MM.1S (cell line): ENCODE measurements around the gene LEAP2.

Source experiments
- DNase-seq: peaks from one replicate; pipeline ENCODE4 v3.0.0-alpha.2; 2015
- H2AFZ ChIP-seq: fragments of 300-600 bp; sonication (generic); 2 replicates; pipeline ENCODE4 v1.6.0; 2016; ENCODE audit warnings: antibody characterized with exemption, low read length
- H3F3A ChIP-seq: fragments of 300-600 bp; sonication (generic); 2 replicates; pipeline ENCODE4 v1.6.1; 2016; ENCODE audit warnings: mild to moderate bottlenecking, antibody characterized with exemption, low read length, moderate library complexity, mixed read lengths; ENCODE audit not compliant: insufficient read depth
- H3K27ac ChIP-seq: fragments of 300-600 bp; sonication (generic); 2 replicates; pipeline ENCODE4 v1.5.1; 2016; ENCODE audit warnings: mild to moderate bottlenecking, low read length
- H3K27me3 ChIP-seq: fragments of 300-600 bp; sonication (generic); replicated peaks from 2 replicates; pipeline ENCODE4 v1.6.0; 2016; ENCODE audit warnings: low read length; ENCODE audit not compliant: insufficient read depth
- H3K36me3 ChIP-seq: fragments of 300-600 bp; sonication (generic); replicated peaks from 2 replicates; pipeline ENCODE4 v1.6.1; 2016; ENCODE audit warnings: mild to moderate bottlenecking, low read length, mixed read lengths; ENCODE audit not compliant: insufficient read depth
- H3K4me1 ChIP-seq: fragments of 300-600 bp; sonication (generic); 2 replicates; pipeline ENCODE4 v1.6.1; 2016; ENCODE audit warnings: low read length, mixed read lengths
- H3K4me2 ChIP-seq: fragments of 300-600 bp; sonication (generic); 2 replicates; pipeline ENCODE4 v1.6.0; 2016; ENCODE audit warnings: low read depth, low read length
- H3K4me3 ChIP-seq: fragments of 300-600 bp; sonication (generic); 2 replicates; pipeline ENCODE4 v1.5.1; 2016; ENCODE audit warnings: low read length, mixed read lengths
- H3K79me2 ChIP-seq: fragments of 300-600 bp; sonication (generic); 2 replicates; pipeline ENCODE4 v1.6.1; 2016; ENCODE audit warnings: mixed run types, low read length, mixed read lengths
- H3K9ac ChIP-seq: fragments of 300-600 bp; sonication (generic); 2 replicates; pipeline ENCODE4 v1.6.1; 2016; ENCODE audit warnings: low read length, mixed read lengths
- H3K9me2 ChIP-seq: fragments of 300-600 bp; sonication (generic); replicated peaks from 2 replicates; pipeline ENCODE4 v1.6.1; 2016; ENCODE audit warnings: mild to moderate bottlenecking, low read length, mixed read lengths; ENCODE audit not compliant: insufficient read depth
- H3K9me3 ChIP-seq: fragments of 300-600 bp; sonication (generic); replicated peaks from 2 replicates; pipeline ENCODE4 v1.6.1; 2016; ENCODE audit warnings: mild to moderate bottlenecking, low read length, mixed read lengths; ENCODE audit not compliant: insufficient read depth
- H4K20me1 ChIP-seq: fragments of 300-600 bp; sonication (generic); 2 replicates; pipeline ENCODE4 v1.6.1; 2016; ENCODE audit warnings: mild to moderate bottlenecking, low read length, moderate library complexity, mixed read lengths; ENCODE audit not compliant: insufficient read depth
- EZH2 ChIP-seq: fragments of 300-600 bp; sonication (generic); optimal IDR thresholded peaks from 2 replicates; pipeline ENCODE3; 2017; ENCODE audit warnings: low read depth, mild to moderate bottlenecking, antibody characterized with exemption, low read length, mixed read lengths
- EZH2phosphoT487 ChIP-seq: fragments of 300-600 bp; sonication (generic); IDR thresholded peaks from 2 replicates; pipeline ENCODE4 v1.6.1; 2018; ENCODE audit warnings: antibody characterized with exemption, low read length
- TF ChIP-seq, protein P1 (sequence below): fragments of 300-600 bp; sonication (generic); IDR thresholded peaks from 2 replicates; pipeline ENCODE4 v1.5.1; 2016; ENCODE audit warnings: antibody characterized with exemption, low read length, mixed read lengths

LEAP2 gene

DNA sequence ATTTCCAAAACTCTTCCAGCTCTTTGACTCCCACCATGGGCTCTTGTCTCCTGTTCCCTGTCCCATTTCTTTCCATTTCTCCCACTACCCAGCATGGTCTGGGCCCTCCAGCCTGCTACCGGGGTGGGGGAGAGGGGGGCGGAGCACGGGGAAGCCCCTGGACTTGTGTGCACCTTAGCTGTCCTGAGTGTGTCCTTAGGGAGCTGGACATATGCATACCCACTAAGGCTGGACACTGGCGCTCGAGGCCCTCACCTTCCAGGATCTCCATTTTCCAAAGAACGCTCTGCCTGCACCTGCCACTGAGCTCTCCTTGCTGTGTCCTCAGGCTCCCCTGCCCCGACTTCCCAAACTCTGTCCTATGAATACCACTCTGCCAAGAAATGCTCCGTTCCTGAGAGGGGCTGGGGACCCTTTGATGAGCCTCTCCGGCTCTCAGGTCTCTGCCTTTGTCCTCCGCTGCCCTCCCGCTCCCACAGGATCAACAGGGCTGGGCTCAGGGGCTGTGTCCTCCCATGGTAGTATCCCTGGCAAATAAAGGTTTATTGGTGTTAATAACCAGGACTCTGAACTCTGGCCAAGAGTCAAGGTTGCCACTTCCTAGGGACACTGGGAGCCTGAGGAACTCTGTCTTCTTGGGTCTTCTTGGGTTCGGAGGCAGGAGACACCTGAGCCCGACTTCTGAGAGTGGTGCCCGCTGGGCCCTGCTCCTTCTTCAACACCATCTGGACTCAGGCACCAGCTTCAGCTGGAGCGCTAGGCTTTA, 42.2 kb upstream of the LEAP2 start:
- H4K20me1 ChIP-seq = no peaks in the 10 kb centered on the region
- peaks cover 5% of the 10 kb centered on the region for H3K79me2 ChIP-seq
- H3K27me3 ChIP-seq = no peaks in the 10 kb centered on the region
- peak overlapping the region; percentile 85 for H3K9ac ChIP-seq
- H3K9me3 ChIP-seq = no peaks in the 10 kb centered on the region
- H3K9me2 ChIP-seq = no peaks in the 10 kb centered on the region
- no peak for TF ChIP-seq EZH2
- peak overlapping the region; percentile 90 for H3K4me2 ChIP-seq
- no peaks in the 10 kb centered on the region for H3K36me3 ChIP-seq
- no peak overlapping the region; the same call in 1 of the 2 replicates for H3K27ac ChIP-seq
- no peaks in the 10 kb centered on the region for H3K4me1 ChIP-seq
- peak overlapping the region; percentile 82 for H3K4me3 ChIP-seq
- DNase-seq = no peak
- peak overlapping the region; percentile 90 for H2AFZ ChIP-seq
- H3F3A ChIP-seq = no peaks in the 10 kb centered on the region

DNA sequence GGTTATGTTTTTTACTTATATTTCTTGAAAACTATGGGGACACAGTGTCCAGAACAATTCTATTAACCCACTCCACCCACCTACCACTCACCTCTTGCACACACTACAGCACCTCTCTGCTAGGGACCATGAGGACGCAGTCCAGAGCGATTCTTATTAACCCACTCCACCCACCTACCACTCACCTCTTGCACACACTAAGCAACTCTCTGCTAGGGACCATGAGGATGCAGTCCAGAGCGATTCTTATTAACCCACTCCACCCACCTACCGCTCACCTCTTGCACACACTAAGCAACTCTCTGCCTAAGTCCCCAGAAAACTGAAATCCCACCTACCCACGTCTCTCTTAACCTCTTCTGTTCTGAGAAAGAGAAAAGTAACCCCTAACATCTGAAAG, 40.9 kb upstream of the LEAP2 start:
- no peaks in the 10 kb centered on the region for H3F3A ChIP-seq
- H3K27me3 ChIP-seq = no peaks in the 10 kb centered on the region
- no peak for DNase-seq
- no peaks in the 10 kb centered on the region for H3K9me3 ChIP-seq
- H3K9me2 ChIP-seq = no peaks in the 10 kb centered on the region
- no peaks in the 10 kb centered on the region for H3K4me1 ChIP-seq
- TF ChIP-seq EZH2phosphoT487 (no peak), EZH2 (no peak)
- TF ChIP-seq, protein P1, sequence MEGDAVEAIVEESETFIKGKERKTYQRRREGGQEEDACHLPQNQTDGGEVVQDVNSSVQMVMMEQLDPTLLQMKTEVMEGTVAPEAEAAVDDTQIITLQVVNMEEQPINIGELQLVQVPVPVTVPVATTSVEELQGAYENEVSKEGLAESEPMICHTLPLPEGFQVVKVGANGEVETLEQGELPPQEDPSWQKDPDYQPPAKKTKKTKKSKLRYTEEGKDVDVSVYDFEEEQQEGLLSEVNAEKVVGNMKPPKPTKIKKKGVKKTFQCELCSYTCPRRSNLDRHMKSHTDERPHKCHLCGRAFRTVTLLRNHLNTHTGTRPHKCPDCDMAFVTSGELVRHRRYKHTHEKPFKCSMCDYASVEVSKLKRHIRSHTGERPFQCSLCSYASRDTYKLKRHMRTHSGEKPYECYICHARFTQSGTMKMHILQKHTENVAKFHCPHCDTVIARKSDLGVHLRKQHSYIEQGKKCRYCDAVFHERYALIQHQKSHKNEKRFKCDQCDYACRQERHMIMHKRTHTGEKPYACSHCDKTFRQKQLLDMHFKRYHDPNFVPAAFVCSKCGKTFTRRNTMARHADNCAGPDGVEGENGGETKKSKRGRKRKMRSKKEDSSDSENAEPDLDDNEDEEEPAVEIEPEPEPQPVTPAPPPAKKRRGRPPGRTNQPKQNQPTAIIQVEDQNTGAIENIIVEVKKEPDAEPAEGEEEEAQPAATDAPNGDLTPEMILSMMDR = no peak
- H2AFZ ChIP-seq = no peak overlapping the region
- H3K4me3 ChIP-seq = no peak overlapping the region
- peaks cover 5% of the 10 kb centered on the region for H3K79me2 ChIP-seq
- H4K20me1 ChIP-seq = no peaks in the 10 kb centered on the region
- no peaks in the 10 kb centered on the region for H3K36me3 ChIP-seq
- H3K9ac ChIP-seq = no peak overlapping the region
- no peak overlapping the region for H3K4me2 ChIP-seq
- H3K27ac ChIP-seq = no peak overlapping the region

DNA sequence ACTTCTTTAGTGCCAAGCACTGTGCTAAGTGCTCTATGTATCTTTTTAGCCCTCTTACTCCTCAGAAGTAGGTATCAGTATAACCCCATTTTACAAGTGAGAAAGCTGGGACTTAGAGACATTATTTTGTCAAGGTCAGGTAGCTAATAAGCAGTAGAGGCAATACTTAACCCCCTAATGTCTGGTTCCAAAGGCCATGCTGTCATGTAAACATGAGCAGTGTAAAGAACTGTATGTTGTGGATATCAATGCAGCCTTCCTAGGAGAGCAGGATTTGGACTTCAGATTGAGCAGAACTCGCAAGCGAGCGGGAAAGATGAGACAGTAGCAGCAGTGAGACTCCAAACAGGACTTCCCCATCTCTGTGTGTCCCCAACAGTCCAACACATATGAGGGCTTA, 39.4 kb upstream of the LEAP2 start:
- Histone ChIP-seq H3F3A (no peaks in the 10 kb centered on the region), H3K4me3 (no peak overlapping the region), H3K9me2 (no peaks in the 10 kb centered on the region), H3K27me3 (no peaks in the 10 kb centered on the region), H4K20me1 (no peaks in the 10 kb centered on the region), H3K9me3 (no peaks in the 10 kb centered on the region), H3K4me2 (no peak overlapping the region), H3K36me3 (no peaks in the 10 kb centered on the region), H3K27ac (no peak overlapping the region), H3K9ac (no peak overlapping the region), H2AFZ (no peak overlapping the region), H3K79me2 (peaks cover 5% of the 10 kb centered on the region), H3K4me1 (no peaks in the 10 kb centered on the region)
- TF ChIP-seq EZH2 = no peak
- TF ChIP-seq, protein P1 = no peak
- no peak for TF ChIP-seq EZH2phosphoT487
- DNase-seq = no peak

DNA sequence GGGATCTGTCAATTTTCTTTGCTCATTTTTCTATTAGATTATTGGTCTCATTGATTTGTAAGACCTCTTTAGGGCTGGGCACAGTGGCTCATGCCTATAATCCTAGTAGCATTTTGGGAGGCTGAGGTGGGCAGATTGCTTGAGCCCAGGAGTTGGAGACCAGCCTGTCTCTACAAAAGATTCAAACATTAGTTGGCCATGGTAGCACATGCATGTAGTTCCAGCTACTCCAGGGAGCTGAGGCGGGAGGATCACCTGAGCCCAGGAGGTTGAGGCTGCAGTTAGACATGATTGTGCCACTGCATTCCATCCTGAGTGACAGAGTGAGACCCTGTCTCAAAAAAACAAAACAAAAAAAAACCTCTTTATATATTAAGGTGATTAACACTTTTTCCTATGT, 36.6 kb upstream of the LEAP2 start:
- Histone ChIP-seq H3K4me3 (no peak overlapping the region), H3K4me1 (no peaks in the 10 kb centered on the region), H2AFZ (no peak overlapping the region), H3F3A (no peaks in the 10 kb centered on the region), H3K27me3 (no peaks in the 10 kb centered on the region), H3K79me2 (no peaks in the 10 kb centered on the region), H3K4me2 (no peak overlapping the region), H3K9me3 (no peaks in the 10 kb centered on the region), H4K20me1 (no peaks in the 10 kb centered on the region), H3K9ac (no peak overlapping the region), H3K27ac (no peak overlapping the region), H3K36me3 (no peaks in the 10 kb centered on the region), H3K9me2 (no peaks in the 10 kb centered on the region)
- TF ChIP-seq EZH2 = no peak
- no peak for TF ChIP-seq EZH2phosphoT487
- TF ChIP-seq, protein P1 = no peak
- DNase-seq = no peak
